HG03520 (cell line): Measurements from ENCODE around the gene CD63.
"Not testable (repeated sequence)": the region's sequence is repeated elsewhere in the genome, so short reads cannot be mapped to it uniquely, and the experiment has no call there.

Experiments used
- ATAC-seq: cut with Tn5 transposase; IDR thresholded peaks from one replicate; pipeline ENCODE4 v1.9.1; 2021; ENCODE audit warnings: mild to moderate bottlenecking, moderate library complexity; ENCODE audit not compliant: unreplicated experiment

Gene CD63

GRCh38 chr12:55728939-55729818, at the start of gene CD63:
Gene CD63 (minus strand): TSS chr12:55729009. CDS start chr12:55728341, 668 bp downstream.
- ATAC-seq = peak; percentile 55

GRCh38 chr12:55777856-55778255, 49.0 kb upstream of the CD63 start:
- no peak for ATAC-seq

- ATAC-seq = no peak
Observed at GRCh38 chr12:55771736-55772135, 42.9 kb upstream of the CD63 start.

- ATAC-seq = no peak
Observed at GRCh38 chr12:55767156-55767555, 38.3 kb upstream of the CD63 start.

GRCh38 chr12:55765736-55766290, 37.0 kb upstream of the CD63 start:
- ATAC-seq = no peak

GRCh38 chr12:55762646-55763045, 33.8 kb upstream of the CD63 start:
- no peak for ATAC-seq

GRCh38 chr12:55760663-55761062, 31.9 kb upstream of the CD63 start:
- no peak for ATAC-seq

GRCh38 chr12:55758575-55758974, 29.8 kb upstream of the CD63 start:
- ATAC-seq = not testable (repeated sequence)

GRCh38 chr12:55757701-55758100, 28.9 kb upstream of the CD63 start:
- no peak for ATAC-seq

- ATAC-seq = no peak
Observed at GRCh38 chr12:55755246-55755645, 26.4 kb upstream of the CD63 start.

- no peak for ATAC-seq
Observed at GRCh38 chr12:55748230-55748993, 19.6 kb upstream of the CD63 start.

- ATAC-seq = no peak
Observed at GRCh38 chr12:55746913-55747231, 18.1 kb upstream of the CD63 start.

GRCh38 chr12:55746174-55746912, 17.5 kb upstream of the CD63 start:
- no peak for ATAC-seq

GRCh38 chr12:55745361-55746173, 16.8 kb upstream of the CD63 start:
- ATAC-seq = no peak

- ATAC-seq = no peak
Observed at GRCh38 chr12:55744340-55745030, 15.7 kb upstream of the CD63 start.

- ATAC-seq = peak; percentile 49
Observed at GRCh38 chr12:55743406-55744339, 14.9 kb upstream of the CD63 start.

- ATAC-seq = peak; percentile 31
Observed at GRCh38 chr12:55742719-55743405, 14.1 kb upstream of the CD63 start, which contains the start of gene GDF11. Gene GDF11 (plus strand): TSS chr12:55743122. CDS start chr12:55743317, 195 bp downstream.
